ENCODE measurements around the gene RFLNA. TPM values are rescaled to one million over a fixed set of nuclear protein-coding genes. Genes with fewer than 3 reads are reported as not detected.

RFLNA gene
- total RNA-seq, 4 donors from 2014 or later: 0.15 to 1.1 (median 0.23) TPM

- no peak for ATAC-seq
- Histone ChIP-seq H3K36me3 (peaks cover 0 to 33% of the 10 kb centered on the region in 2 donors), H3K4me1 (peaks cover 43 to 45% of the 10 kb centered on the region in 2 donors), H3K4me3 (no peak overlapping the region), H3K27me3 (no peaks in the 10 kb centered on the region), H3K9me3 (no peaks in the 10 kb centered on the region), H3K27ac (peak overlapping the region in 1 of 4 donors; percentile 56)
- DNase-seq: no peak
- no peak for TF ChIP-seq CTCF (IDR thresholded peaks at IDR 0.05 in 4 of 5, conservative IDR thresholded peaks at IDR 0.05 in 1 of 5)
- no peak for TF ChIP-seq POLR2A (IDR thresholded peaks at IDR 0.05)
- in situ Hi-C loops (cut with MboI; ENCODE audit: low sequenced_read_pairs in 4 of 4) (loop anchor here in 3 of 4 donors (10.0 to 25.0 kb wide), 3 partner anchors 105 to 407 kb away; no protein-coding TSS in a partner anchor), intact Hi-C loops (cut with DNase I; ENCODE audit: low total_unique reads) (loop anchor here (2.0 kb wide), 1 partner anchor 29 kb away; no protein-coding TSS in a partner anchor)
These were observed 62.7 kb downstream of the RFLNA start for GRCh38 chr12:124357616-124358015.

- H3K4me1 ChIP-seq: peaks cover 45 to 52% of the 10 kb centered on the region in 2 donors
- in situ Hi-C loops (cut with MboI; ENCODE audit: low sequenced_read_pairs in 4 of 4): loop anchor here in 3 of 4 donors (10.0 to 25.0 kb wide), 3 partner anchors 104 to 406 kb away; no protein-coding TSS in a partner anchor
- intact Hi-C loops (cut with DNase I; ENCODE audit: low total_unique reads): loop anchor here (2.0 kb wide), 1 partner anchor 30 kb away; no protein-coding TSS in a partner anchor
These were observed 63.7 kb downstream of the RFLNA start for GRCh38 chr12:124358572-124358971.

GRCh38 chr12:124359671-124360581 is 65.0 kb downstream of the RFLNA start:
- Histone ChIP-seq H3K9me3 (no peaks in the 10 kb centered on the region), H3K27me3 (no peaks in the 10 kb centered on the region), H3K27ac (peak overlapping the region; percentile 93 to 98 (median 97)), H3K4me1 (peaks cover 59 to 66% of the 10 kb centered on the region in 2 donors), H3K36me3 (peaks cover 0 to 14% of the 10 kb centered on the region in 2 donors), H3K4me3 (no peak overlapping the region)
- ATAC-seq: peak; percentile 83 to 86
- intact Hi-C loops (cut with DNase I; ENCODE audit: low total_unique reads) (loop anchor here (2.0 kb wide), 1 partner anchor 31 kb away; no protein-coding TSS in a partner anchor), in situ Hi-C loops (cut with MboI; ENCODE audit: low sequenced_read_pairs in 4 of 4) (loop anchor here in 3 of 4 donors (10.0 to 25.0 kb wide), 3 partner anchors 102 to 405 kb away; no protein-coding TSS in a partner anchor)
- no peak for TF ChIP-seq POLR2A (IDR thresholded peaks at IDR 0.05)
- TF ChIP-seq CTCF (IDR thresholded peaks at IDR 0.05 in 4 of 5, conservative IDR thresholded peaks at IDR 0.05 in 1 of 5): peak in 1 of 5 experiments; percentile 11
- peak; percentile 95 to 99 for DNase-seq

More at GRCh38 chr12:124358572-124358971, 63.7 kb downstream of the RFLNA start:
- ATAC-seq (no peak), DNase-seq (no peak)
- Histone ChIP-seq H3K9me3 (no peaks in the 10 kb centered on the region), H3K36me3 (peaks cover 0 to 28% of the 10 kb centered on the region in 2 donors), H3K4me3 (no peak overlapping the region), H3K27me3 (no peaks in the 10 kb centered on the region), H3K27ac (peak overlapping the region; percentile 93 to 98 (median 97))
- TF ChIP-seq POLR2A (IDR thresholded peaks at IDR 0.05): no peak
- TF ChIP-seq CTCF (IDR thresholded peaks at IDR 0.05 in 4 of 5, conservative IDR thresholded peaks at IDR 0.05 in 1 of 5): no peak

- Histone ChIP-seq H3K27ac (peak overlapping the region; percentile 93 to 98 (median 97)), H3K36me3 (peaks cover 0 to 3% of the 10 kb centered on the region in 2 donors), H3K9me3 (no peaks in the 10 kb centered on the region), H3K4me3 (no peak overlapping the region), H3K27me3 (no peaks in the 10 kb centered on the region), H3K4me1 (peaks cover 73 to 80% of the 10 kb centered on the region in 2 donors)
- ATAC-seq (no peak), DNase-seq (peak; percentile 42 to 71)
- in situ Hi-C loops (cut with MboI; ENCODE audit: low sequenced_read_pairs in 4 of 4): loop anchor here in 3 of 4 donors (25.0 kb wide), 2 partner anchors 101 to 401 kb away; no protein-coding TSS in a partner anchor
- TF ChIP-seq CTCF (IDR thresholded peaks at IDR 0.05 in 4 of 5, conservative IDR thresholded peaks at IDR 0.05 in 1 of 5) (no peak), POLR2A (IDR thresholded peaks at IDR 0.05) (no peak)
- intact Hi-C loops (cut with DNase I; ENCODE audit: low total_unique reads): no loop called here
These were observed 66.4 kb downstream of the RFLNA start for GRCh38 chr12:124361074-124361970.
